Measurements from ENCODE around the gene WDR17.

Gene WDR17

DNA sequence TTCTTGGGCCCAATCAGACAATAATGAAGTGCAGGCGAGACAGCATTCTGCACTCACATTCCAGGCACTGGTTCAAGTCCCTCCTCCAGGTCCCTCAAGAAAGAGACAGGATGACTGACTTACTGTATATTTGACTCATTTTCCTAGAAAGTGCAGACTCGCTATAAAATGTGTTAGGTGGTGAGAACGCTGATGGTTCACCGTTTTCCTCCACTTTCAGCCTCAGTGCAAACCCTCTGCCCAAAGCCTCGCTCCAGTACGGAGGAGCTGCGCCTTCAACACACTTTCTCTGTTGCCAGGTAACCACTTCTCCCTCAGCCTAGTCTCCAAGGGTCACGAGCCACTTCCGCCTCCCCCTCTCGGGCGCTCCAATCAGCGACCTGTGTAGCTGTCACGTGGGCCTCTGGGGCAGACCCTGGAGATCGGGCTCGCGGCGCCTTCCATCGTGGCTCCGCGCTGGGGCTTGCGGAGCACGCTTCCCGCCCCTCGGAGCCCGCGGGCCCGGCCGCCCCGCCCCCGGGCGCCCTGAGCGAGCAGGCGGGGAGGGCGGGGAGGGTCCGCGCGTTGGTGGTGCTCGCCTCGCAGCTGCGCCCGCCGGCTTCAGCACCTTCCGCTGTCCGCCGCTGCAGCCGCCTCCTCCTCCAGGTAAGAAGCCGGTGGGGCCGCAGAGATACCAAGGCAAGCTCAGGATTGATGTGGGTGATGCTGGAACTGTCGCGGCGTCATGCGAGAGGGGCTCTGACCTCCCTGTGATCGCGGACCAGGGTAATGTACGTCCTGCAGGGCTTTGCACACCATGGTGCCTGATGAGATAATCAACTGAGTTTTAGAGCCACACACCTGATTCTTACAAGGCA lies at the start of gene WDR17:
Gene WDR17, plus strand, starts transcription at position 407 of the 857 bp plus-strand sequence. CDS start 45,740 bp downstream, outside the sequence.
- peaks cover 12% of the 10 kb centered on the region for H3K4me1 Mint-ChIP-seq (ENCODE audit: low read depth)

DNA sequence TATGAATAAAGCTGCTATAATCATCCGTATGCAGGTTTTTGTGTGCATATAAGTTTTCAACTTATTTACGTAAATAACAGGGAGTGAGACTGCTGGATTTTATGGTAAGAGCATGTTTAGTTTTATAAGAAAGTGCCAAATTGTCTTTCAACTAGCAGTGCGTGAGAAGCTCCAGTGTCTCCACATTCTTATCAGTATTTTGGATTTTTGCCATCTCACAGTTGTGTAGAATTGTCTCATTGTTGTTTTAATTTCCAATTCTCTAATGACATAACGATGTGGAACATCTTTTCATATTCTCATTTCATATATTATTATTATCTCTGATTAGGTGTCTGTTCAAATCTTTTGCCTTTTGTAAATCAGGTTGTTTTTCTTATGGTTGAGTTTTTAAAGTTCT lies 49.0 kb upstream of the WDR17 start:
- H3K4me3 Mint-ChIP-seq, result no peak overlapping the region

More for the DNA sequence above, at the start of gene WDR17:
- Mint-ChIP-seq H3K27ac (no peak within 1 kb of the TSS), H3K36me3 (no peaks in the 10 kb centered on the region), H3K9me3 (ENCODE audit: low read depth) (no peaks in the 10 kb centered on the region), H3K27me3 (peaks cover 8% of the 10 kb centered on the region), H3K4me3 (peak within 1 kb of the TSS; percentile 92)

DNA sequence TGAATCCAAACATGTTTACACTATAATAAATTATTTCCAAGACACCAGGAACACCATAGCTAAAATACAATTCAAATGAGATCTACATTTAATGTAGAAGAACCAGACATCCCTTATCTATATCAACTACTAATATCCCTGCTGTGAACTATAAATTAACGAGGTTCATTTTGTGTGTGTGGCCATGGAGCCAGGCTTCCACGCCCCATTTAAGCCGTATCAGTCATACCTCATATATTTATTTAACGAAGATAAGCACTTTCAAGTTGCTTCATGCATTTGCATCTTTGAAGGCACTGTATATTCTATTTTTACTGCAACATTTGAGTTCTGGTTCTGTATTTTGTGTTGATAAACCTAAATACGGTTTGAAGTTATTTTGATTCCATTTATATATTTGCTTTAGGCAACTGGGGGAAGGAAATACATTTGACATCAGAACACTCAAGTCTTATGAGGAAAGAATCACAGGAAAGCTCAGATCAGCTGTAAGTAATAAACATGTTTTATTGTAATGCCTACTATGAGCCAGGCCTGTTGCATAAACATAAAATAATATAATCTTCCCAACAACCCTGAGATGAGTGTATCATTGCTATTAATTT lies 45.1 kb upstream of the WDR17 start:
- no peak overlapping the region for H3K4me3 Mint-ChIP-seq
- H3K27me3 Mint-ChIP-seq, result peaks cover 3% of the 10 kb centered on the region
- no peaks in the 10 kb centered on the region for H3K4me1 Mint-ChIP-seq (ENCODE audit: low read depth)
- no peak overlapping the region for H3K27ac Mint-ChIP-seq
- H3K36me3 Mint-ChIP-seq, result no peaks in the 10 kb centered on the region
- H3K9me3 Mint-ChIP-seq (ENCODE audit: low read depth), result no peaks in the 10 kb centered on the region

More for the DNA sequence above, 49.0 kb upstream of the WDR17 start:
- no peaks in the 10 kb centered on the region for H3K4me1 Mint-ChIP-seq (ENCODE audit: low read depth)
- H3K27me3 Mint-ChIP-seq, result no peaks in the 10 kb centered on the region
- no peaks in the 10 kb centered on the region for H3K9me3 Mint-ChIP-seq (ENCODE audit: low read depth)
- no peaks in the 10 kb centered on the region for H3K36me3 Mint-ChIP-seq
- no peak overlapping the region for H3K27ac Mint-ChIP-seq

- no peaks in the 10 kb centered on the region for H3K4me1 Mint-ChIP-seq (ENCODE audit: low read depth)
- no peaks in the 10 kb centered on the region for H3K9me3 Mint-ChIP-seq (ENCODE audit: low read depth)
- no peaks in the 10 kb centered on the region for H3K36me3 Mint-ChIP-seq
- H3K27ac Mint-ChIP-seq, result no peak overlapping the region
- no peak overlapping the region for H3K4me3 Mint-ChIP-seq
- H3K27me3 Mint-ChIP-seq, result peaks cover 1% of the 10 kb centered on the region
Observed at GRCh38 chr4:176030391-176030790, 35.2 kb upstream of the WDR17 start.

GRCh38 chr4:176031922-176032321 lies 33.7 kb upstream of the WDR17 start:
- H3K9me3 Mint-ChIP-seq (ENCODE audit: low read depth), result no peaks in the 10 kb centered on the region
- H3K4me3 Mint-ChIP-seq, result no peak overlapping the region
- H3K4me1 Mint-ChIP-seq (ENCODE audit: low read depth), result no peaks in the 10 kb centered on the region
- peaks cover 1% of the 10 kb centered on the region for H3K27me3 Mint-ChIP-seq
- no peaks in the 10 kb centered on the region for H3K36me3 Mint-ChIP-seq
- no peak overlapping the region for H3K27ac Mint-ChIP-seq

GRCh38 chr4:176032454-176032853 lies 33.2 kb upstream of the WDR17 start:
- Mint-ChIP-seq H3K4me3 (no peak overlapping the region), H3K36me3 (no peaks in the 10 kb centered on the region), H3K27me3 (peaks cover 1% of the 10 kb centered on the region), H3K4me1 (ENCODE audit: low read depth) (no peaks in the 10 kb centered on the region), H3K9me3 (ENCODE audit: low read depth) (no peaks in the 10 kb centered on the region), H3K27ac (no peak overlapping the region)

- Mint-ChIP-seq H3K27ac (no peak overlapping the region), H3K4me3 (no peak overlapping the region), H3K36me3 (no peaks in the 10 kb centered on the region), H3K9me3 (ENCODE audit: low read depth) (peaks cover 3% of the 10 kb centered on the region), H3K27me3 (no peaks in the 10 kb centered on the region), H3K4me1 (ENCODE audit: low read depth) (no peaks in the 10 kb centered on the region)
Observed at GRCh38 chr4:176034499-176034898, 31.1 kb upstream of the WDR17 start.

GRCh38 chr4:176034936-176035335 lies 30.7 kb upstream of the WDR17 start:
- H3K4me3 Mint-ChIP-seq, result no peak overlapping the region
- H3K27me3 Mint-ChIP-seq, result no peaks in the 10 kb centered on the region
- H3K4me1 Mint-ChIP-seq (ENCODE audit: low read depth), result no peaks in the 10 kb centered on the region

GRCh38 chr4:176036585-176037205 lies 28.9 kb upstream of the WDR17 start:
- H3K4me1 Mint-ChIP-seq (ENCODE audit: low read depth), result no peaks in the 10 kb centered on the region
- no peak overlapping the region for H3K27ac Mint-ChIP-seq
- no peak overlapping the region for H3K4me3 Mint-ChIP-seq
- no peaks in the 10 kb centered on the region for H3K27me3 Mint-ChIP-seq
- H3K36me3 Mint-ChIP-seq, result no peaks in the 10 kb centered on the region
- H3K9me3 Mint-ChIP-seq (ENCODE audit: low read depth), result peaks cover 11% of the 10 kb centered on the region

More at GRCh38 chr4:176034936-176035335, 30.7 kb upstream of the WDR17 start:
- Mint-ChIP-seq H3K27ac (no peak overlapping the region), H3K36me3 (no peaks in the 10 kb centered on the region), H3K9me3 (ENCODE audit: low read depth) (peaks cover 7% of the 10 kb centered on the region)

GRCh38 chr4:176038789-176039188 lies 26.9 kb upstream of the WDR17 start:
- Mint-ChIP-seq H3K27ac (no peak overlapping the region), H3K4me1 (ENCODE audit: low read depth) (no peaks in the 10 kb centered on the region), H3K27me3 (peaks cover 11% of the 10 kb centered on the region), H3K9me3 (ENCODE audit: low read depth) (peaks cover 11% of the 10 kb centered on the region), H3K36me3 (no peaks in the 10 kb centered on the region), H3K4me3 (no peak overlapping the region)

DNA sequence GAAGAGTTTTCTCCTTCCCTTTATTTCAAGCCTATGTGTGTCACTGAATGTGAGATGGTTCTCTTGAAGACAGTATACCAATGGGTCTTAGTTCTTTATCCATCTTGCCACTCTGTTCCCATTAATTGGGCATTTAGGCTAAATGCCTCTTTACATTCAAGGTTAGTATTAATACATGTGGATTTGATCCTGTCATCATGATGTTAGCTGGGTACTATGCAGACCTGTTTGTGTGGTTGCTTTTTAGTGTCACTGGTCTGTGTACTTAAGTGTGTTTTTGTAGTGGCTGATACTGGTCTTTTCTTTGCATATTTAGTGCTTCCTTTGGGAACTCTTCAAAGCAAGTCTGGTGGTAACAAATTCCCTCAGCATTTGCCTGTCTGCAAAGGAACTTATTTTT lies 23.4 kb upstream of the WDR17 start:
- H3K27ac Mint-ChIP-seq, result no peak overlapping the region
- peaks cover 24% of the 10 kb centered on the region for H3K27me3 Mint-ChIP-seq
- H3K4me1 Mint-ChIP-seq (ENCODE audit: low read depth), result no peaks in the 10 kb centered on the region
- H3K36me3 Mint-ChIP-seq, result no peaks in the 10 kb centered on the region
- peaks cover 11% of the 10 kb centered on the region for H3K9me3 Mint-ChIP-seq (ENCODE audit: low read depth)
- no peak overlapping the region for H3K4me3 Mint-ChIP-seq

DNA sequence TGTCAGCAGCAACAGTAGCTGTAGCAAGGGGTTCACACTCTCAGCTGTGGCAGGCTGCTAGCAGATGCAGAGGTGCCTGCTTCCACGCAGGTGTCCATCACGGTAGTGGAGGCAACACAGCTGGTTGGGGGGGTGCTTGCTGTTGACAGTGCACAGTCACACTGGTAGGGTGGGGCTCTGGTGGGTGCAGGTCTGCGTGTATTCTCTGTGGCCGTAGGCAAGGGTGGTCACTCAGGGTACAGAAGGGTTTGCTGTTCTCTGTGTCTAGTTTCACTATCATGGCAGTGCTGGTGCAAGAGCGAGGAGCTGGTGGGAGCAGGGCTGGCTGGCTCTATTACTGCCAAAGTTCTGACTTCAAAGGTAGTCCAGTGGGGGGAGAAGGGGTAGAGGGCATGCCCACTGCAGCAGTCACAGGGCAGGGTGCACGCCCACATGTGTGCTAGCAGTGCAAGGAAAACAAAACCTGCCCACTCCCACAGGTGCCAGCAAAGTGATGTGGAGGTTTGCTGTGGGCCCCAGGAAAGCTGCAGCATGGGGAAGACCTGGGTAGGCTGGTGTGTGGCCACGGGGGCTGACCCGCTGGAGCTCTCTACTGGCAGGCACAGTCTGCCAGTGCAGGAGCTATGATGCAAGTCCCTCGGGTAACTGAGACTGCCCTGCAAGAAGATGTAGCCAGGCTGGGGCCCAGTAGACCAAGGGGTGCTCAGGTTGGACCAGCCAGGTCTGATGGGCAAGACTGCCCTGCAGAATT lies 21.6 kb upstream of the WDR17 start:
- no peaks in the 10 kb centered on the region for H3K4me1 Mint-ChIP-seq (ENCODE audit: low read depth)
- no peak overlapping the region for H3K4me3 Mint-ChIP-seq
- peaks cover 29% of the 10 kb centered on the region for H3K27me3 Mint-ChIP-seq
- no peaks in the 10 kb centered on the region for H3K36me3 Mint-ChIP-seq
- peaks cover 8% of the 10 kb centered on the region for H3K9me3 Mint-ChIP-seq (ENCODE audit: low read depth)
- H3K27ac Mint-ChIP-seq, result no peak overlapping the region

GRCh38 chr4:176044589-176044951 lies 21.1 kb upstream of the WDR17 start:
- peaks cover 29% of the 10 kb centered on the region for H3K27me3 Mint-ChIP-seq
- peaks cover 7% of the 10 kb centered on the region for H3K9me3 Mint-ChIP-seq (ENCODE audit: low read depth)
- no peaks in the 10 kb centered on the region for H3K36me3 Mint-ChIP-seq
- no peaks in the 10 kb centered on the region for H3K4me1 Mint-ChIP-seq (ENCODE audit: low read depth)
- no peak overlapping the region for H3K27ac Mint-ChIP-seq
- no peak overlapping the region for H3K4me3 Mint-ChIP-seq

DNA sequence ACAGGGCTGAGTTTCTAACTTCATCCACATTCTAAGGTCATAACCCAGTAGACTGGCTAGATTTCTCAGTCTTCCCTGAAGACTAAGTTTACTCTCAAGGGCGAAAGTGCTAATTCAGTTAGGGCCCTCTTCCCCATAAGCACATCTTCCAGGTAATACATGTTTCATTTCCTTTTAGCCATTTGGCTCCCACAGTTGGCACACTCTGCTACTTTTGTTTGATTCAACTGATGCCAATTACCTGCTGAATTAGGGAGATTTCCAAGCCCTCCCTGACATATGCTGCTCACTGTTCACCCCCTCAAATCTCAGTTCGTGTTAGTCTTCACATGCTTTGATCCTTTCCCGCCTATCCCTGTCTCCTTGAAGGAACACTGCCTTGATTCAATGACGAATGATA lies 17.0 kb upstream of the WDR17 start:
- H3K27ac Mint-ChIP-seq, result no peak overlapping the region
- no peaks in the 10 kb centered on the region for H3K9me3 Mint-ChIP-seq (ENCODE audit: low read depth)
- H3K27me3 Mint-ChIP-seq, result peaks cover 24% of the 10 kb centered on the region
- H3K4me3 Mint-ChIP-seq, result no peak overlapping the region
- H3K36me3 Mint-ChIP-seq, result no peaks in the 10 kb centered on the region
- peaks cover 7% of the 10 kb centered on the region for H3K4me1 Mint-ChIP-seq (ENCODE audit: low read depth)

- no peaks in the 10 kb centered on the region for H3K36me3 Mint-ChIP-seq
Observed at GRCh38 chr4:176052744-176053143, 12.9 kb upstream of the WDR17 start.

More at GRCh38 chr4:176052744-176053143, 12.9 kb upstream of the WDR17 start:
- Mint-ChIP-seq H3K9me3 (ENCODE audit: low read depth) (no peaks in the 10 kb centered on the region), H3K27ac (no peak overlapping the region), H3K4me3 (no peak overlapping the region), H3K4me1 (ENCODE audit: low read depth) (peaks cover 7% of the 10 kb centered on the region), H3K27me3 (peaks cover 5% of the 10 kb centered on the region)

All from activated naive CD8-positive, alpha-beta T cell (primary cell).